Stimulated activated CD4-positive, alpha-beta T cell treated with anti-CD3 and anti-CD28 coated beads, Interleukin-2, amount 100 ng/mL, for 48 hours (primary cell): ENCODE results near the gene MRO.
"Not testable (repeated sequence)": the region's sequence is repeated elsewhere in the genome, so short reads cannot be mapped to it uniquely, and the experiment has no call there.

Experiments
- DNase-seq, 2 donors: peaks; one replicate each; pipeline ENCODE4 v3.0.0-alpha.2; 2020

MRO gene

GRCh38 chr18:50833496-50833895 is 13.7 kb upstream of the MRO start:
- DNase-seq = not testable (repeated sequence)

- no peak for DNase-seq
Observed at GRCh38 chr18:50832754-50833153, 12.9 kb upstream of the MRO start.

- no peak for DNase-seq
Observed at GRCh38 chr18:50830544-50830943, 10.7 kb upstream of the MRO start.

- no peak for DNase-seq
Observed at GRCh38 chr18:50829644-50830043, 9.8 kb upstream of the MRO start.

GRCh38 chr18:50826027-50826426 is 6.2 kb upstream of the MRO start:
- no peak for DNase-seq

GRCh38 chr18:50825621-50826020 is 5.8 kb upstream of the MRO start:
- DNase-seq = no peak

- DNase-seq = no peak
Observed at GRCh38 chr18:50822756-50823155, 2.9 kb upstream of the MRO start.

- DNase-seq = no peak
Observed at GRCh38 chr18:50820901-50821520, 1.2 kb upstream of the MRO start.

- no peak for DNase-seq
Observed at GRCh38 chr18:50819027-50819727, 639 bp downstream of the MRO start.

GRCh38 chr18:50816419-50817166 is 3.2 kb downstream of the MRO start:
- no peak for DNase-seq

- no peak for DNase-seq
Observed at GRCh38 chr18:50814395-50814794, 5.4 kb downstream of the MRO start.

GRCh38 chr18:50813353-50813752 is 6.5 kb downstream of the MRO start:
- no peak for DNase-seq

- DNase-seq = no peak
Observed at GRCh38 chr18:50812834-50813233, 7.0 kb downstream of the MRO start.

- no peak for DNase-seq
Observed at GRCh38 chr18:50807176-50807575, 12.6 kb downstream of the MRO start.

GRCh38 chr18:50806208-50806616 is 13.6 kb downstream of the MRO start:
- DNase-seq = no peak

- DNase-seq = no peak
Observed at GRCh38 chr18:50805732-50806131, 14.1 kb downstream of the MRO start.

GRCh38 chr18:50803592-50803991 is 16.2 kb downstream of the MRO start:
- no peak for DNase-seq

- DNase-seq = no peak
Observed at GRCh38 chr18:50802141-50802540, 17.7 kb downstream of the MRO start.

- no peak for DNase-seq
Observed at GRCh38 chr18:50797142-50797541, 22.7 kb downstream of the MRO start.

GRCh38 chr18:50796495-50796894 is 23.3 kb downstream of the MRO start:
- no peak for DNase-seq

GRCh38 chr18:50793641-50794565 is 25.9 kb downstream of the MRO start:
- no peak for DNase-seq

GRCh38 chr18:50792885-50793284 is 26.9 kb downstream of the MRO start:
- no peak for DNase-seq
